Endometrium (tissue), 2 donors: ENCODE measurements around the gene VTN.

Experiments
- FAIRE-seq: peaks from 2 replicates; lab custom pipeline; 2012; peaks lifted over from hg19 to GRCh38; lab: Jason Lieb, UNC
- donor health status: control.
- donor health status: control.

VTN gene

GRCh38 chr17:28320215-28321061 lies 49.7 kb downstream of the VTN start:
- no peak for FAIRE-seq

- no peak for FAIRE-seq
These were observed 50.5 kb downstream of the VTN start for GRCh38 chr17:28319598-28319935.

- FAIRE-seq = peak; percentile 85
These were observed 51.1 kb downstream of the VTN start, which contains the start of gene TMEM97 for GRCh38 chr17:28318759-28319597. TMEM97 (plus strand) TSS chr17:28319200; CDS start chr17:28319240, 40 bp downstream.

- FAIRE-seq = no peak
These were observed 51.9 kb downstream of the VTN start for GRCh38 chr17:28317966-28318758.
